ENCODE results near the gene WDR64.
"Not testable (repeated sequence)": the region's sequence is repeated elsewhere in the genome, so short reads cannot be mapped to it uniquely, and the experiment has no call there.

DNA sequence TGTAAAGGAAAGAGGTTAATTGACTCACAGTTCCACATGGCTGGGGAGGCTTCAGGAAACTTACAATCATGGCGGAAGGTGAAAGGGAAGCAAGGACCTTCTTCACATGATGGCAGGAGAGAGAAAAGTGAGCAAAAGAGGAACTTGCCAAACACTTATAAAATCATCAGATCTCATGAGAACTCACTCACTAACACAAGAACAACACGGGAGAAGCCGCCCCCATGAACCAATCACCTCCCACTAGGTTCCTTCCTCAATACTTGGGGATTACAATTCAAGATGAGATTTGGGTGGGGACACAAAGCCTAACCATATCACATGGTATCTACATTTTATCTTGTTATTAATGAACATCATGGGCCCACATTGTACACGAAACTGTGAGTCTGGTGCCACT lies 51.7 kb downstream of the WDR64 start:
- TF ChIP-seq, protein P1, sequence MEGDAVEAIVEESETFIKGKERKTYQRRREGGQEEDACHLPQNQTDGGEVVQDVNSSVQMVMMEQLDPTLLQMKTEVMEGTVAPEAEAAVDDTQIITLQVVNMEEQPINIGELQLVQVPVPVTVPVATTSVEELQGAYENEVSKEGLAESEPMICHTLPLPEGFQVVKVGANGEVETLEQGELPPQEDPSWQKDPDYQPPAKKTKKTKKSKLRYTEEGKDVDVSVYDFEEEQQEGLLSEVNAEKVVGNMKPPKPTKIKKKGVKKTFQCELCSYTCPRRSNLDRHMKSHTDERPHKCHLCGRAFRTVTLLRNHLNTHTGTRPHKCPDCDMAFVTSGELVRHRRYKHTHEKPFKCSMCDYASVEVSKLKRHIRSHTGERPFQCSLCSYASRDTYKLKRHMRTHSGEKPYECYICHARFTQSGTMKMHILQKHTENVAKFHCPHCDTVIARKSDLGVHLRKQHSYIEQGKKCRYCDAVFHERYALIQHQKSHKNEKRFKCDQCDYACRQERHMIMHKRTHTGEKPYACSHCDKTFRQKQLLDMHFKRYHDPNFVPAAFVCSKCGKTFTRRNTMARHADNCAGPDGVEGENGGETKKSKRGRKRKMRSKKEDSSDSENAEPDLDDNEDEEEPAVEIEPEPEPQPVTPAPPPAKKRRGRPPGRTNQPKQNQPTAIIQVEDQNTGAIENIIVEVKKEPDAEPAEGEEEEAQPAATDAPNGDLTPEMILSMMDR (IDR thresholded peaks at IDR 0.05): not testable (repeated sequence)
- TF ChIP-seq POLR2A (IDR thresholded peaks at IDR 0.05): not testable (repeated sequence)
